Stimulated activated CD4-positive, alpha-beta T cell treated with anti-CD3 and anti-CD28 coated beads, Interleukin-12 subunit alpha, Interleukin-12 subunit beta, amount 100 ng/mL, for 4 hours (primary cell): Measurements from ENCODE around the gene CYP26B1.

Source experiments
- DNase-seq: peaks from one replicate; pipeline ENCODE4 v3.0.0-alpha.2; 2020

The CYP26B1 gene

GRCh38 chr2:72147303-72147971 lies at the start of gene CYP26B1:
Gene CYP26B1 (minus strand): TSS chr2:72147862. CDS start chr2:72147834, 28 bp downstream.
- no peak for DNase-seq

GRCh38 chr2:72193723-72194122 lies 46.1 kb upstream of the CYP26B1 start:
- no peak for DNase-seq

- DNase-seq, result no peak
Observed at GRCh38 chr2:72191441-72191840, 43.8 kb upstream of the CYP26B1 start.

- DNase-seq, result no peak
Observed at GRCh38 chr2:72185206-72185605, 37.5 kb upstream of the CYP26B1 start.

GRCh38 chr2:72183466-72183865 lies 35.8 kb upstream of the CYP26B1 start:
- no peak for DNase-seq

- no peak for DNase-seq
Observed at GRCh38 chr2:72183016-72183415, 35.4 kb upstream of the CYP26B1 start.

- no peak for DNase-seq
Observed at GRCh38 chr2:72182547-72182946, 34.9 kb upstream of the CYP26B1 start.

GRCh38 chr2:72181616-72182015 lies 34.0 kb upstream of the CYP26B1 start:
- no peak for DNase-seq

- no peak for DNase-seq
Observed at GRCh38 chr2:72180351-72180750, 32.7 kb upstream of the CYP26B1 start.

- DNase-seq, result no peak
Observed at GRCh38 chr2:72178551-72178950, 30.9 kb upstream of the CYP26B1 start.

GRCh38 chr2:72176281-72176680 lies 28.6 kb upstream of the CYP26B1 start:
- DNase-seq, result no peak

- no peak for DNase-seq
Observed at GRCh38 chr2:72175636-72176035, 28.0 kb upstream of the CYP26B1 start.

GRCh38 chr2:72173640-72174321 lies 26.1 kb upstream of the CYP26B1 start:
- DNase-seq, result no peak

GRCh38 chr2:72172478-72172877 lies 24.8 kb upstream of the CYP26B1 start:
- DNase-seq, result no peak

- no peak for DNase-seq
Observed at GRCh38 chr2:72166279-72166678, 18.6 kb upstream of the CYP26B1 start.

- DNase-seq, result no peak
Observed at GRCh38 chr2:72165792-72166191, 18.1 kb upstream of the CYP26B1 start.

- no peak for DNase-seq
Observed at GRCh38 chr2:72162574-72162973, 14.9 kb upstream of the CYP26B1 start.

GRCh38 chr2:72159211-72159993 lies 11.7 kb upstream of the CYP26B1 start:
- no peak for DNase-seq

- DNase-seq, result no peak
Observed at GRCh38 chr2:72157871-72158771, 10.5 kb upstream of the CYP26B1 start.

GRCh38 chr2:72156872-72157271 lies 9.2 kb upstream of the CYP26B1 start:
- no peak for DNase-seq

- no peak for DNase-seq
Observed at GRCh38 chr2:72155737-72156136, 8.1 kb upstream of the CYP26B1 start.

GRCh38 chr2:72155151-72155550 lies 7.5 kb upstream of the CYP26B1 start:
- no peak for DNase-seq
